HepG2 (cell line): ENCODE results near the gene SAP130. TPM values are rescaled to one million over a fixed set of nuclear protein-coding genes. Genes with fewer than 3 reads are reported as not detected.

Experiments used
- ATAC-seq: fragments of 200-7000 bp; cut with Tn5 transposase; 3 replicates; pipeline ENCODE4 v1.9.1; 2020; ENCODE audit warnings: mild to moderate bottlenecking, moderate library complexity
- BruUV-seq: library from RNA; stranded (reverse); fragments of 400-500 nt; replicated peaks from 2 replicates; lab custom pipeline; 2021; lab: Mats Ljungman, UMichigan
- CTCF ChIA-PET: fragments of 300-600 bp; formaldehyde crosslinking; extraction: SDS; loops from one replicate; lab custom pipeline; 2021; ENCODE audit warnings: low total read pairs, inconsistent platforms, low intra/inter-chr PET ratio; lab: Yijun Ruan, JAX
- POLR2A ChIA-PET: fragments of 350-600 bp; sonication (Branson Sonifier 250); formaldehyde crosslinking; loops from one replicate; lab custom pipeline; 2020; ENCODE audit warnings: antibody characterized with exemption, inconsistent platforms; lab: Yijun Ruan, JAX
- DNase-seq: peaks from one replicate; pipeline ENCODE4 v3.0.0-alpha.2; 2015; ENCODE audit warnings: low spot score
- FAIRE-seq: peaks from 3 replicates; lab custom pipeline; 2011; peaks lifted over from hg19 to GRCh38; lab: Jason Lieb, UNC
- H2AFZ ChIP-seq: one replicate; pipeline ENCODE4 v1.6.1; 2011; ENCODE audit warnings: low read length, inconsistent platforms
- H3K27ac ChIP-seq: fragments of 300-600 bp; 3 replicates; pipeline ENCODE4 v1.8.0; 2011; ENCODE audit warnings: mixed run types, mild to moderate bottlenecking, mixed read lengths, low read length, inconsistent platforms; ENCODE audit not compliant: insufficient read depth; ENCODE audit errors: extremely low read length
- H3K27me3 ChIP-seq, 2 experiments: fragments of 200-600 bp in 1 of 2; 2 replicates in 1 of 2; 3 replicates in 1 of 2; pipeline versions ENCODE4 v1.6.0 to v1.8.0; 2011; ENCODE audit warnings: low read length in 2 of 2, mild to moderate bottlenecking in 2 of 2, moderate library complexity in 2 of 2, inconsistent platforms in 1 of 2; ENCODE audit not compliant: insufficient read depth in 2 of 2, control insufficient read depth in 1 of 2
- H3K36me3 ChIP-seq, 2 experiments: fragments of 200-600 bp in 1 of 2; replicated peaks in 1 of 2; 2 replicates in 1 of 2; 3 replicates in 1 of 2; pipeline versions ENCODE4 v1.5.1 to v1.8.0; 2011; ENCODE audit warnings: low read length in 2 of 2, inconsistent platforms in 1 of 2; ENCODE audit not compliant: insufficient read depth in 2 of 2, control insufficient read depth in 1 of 2
- H3K4me1 ChIP-seq: 2 replicates; pipeline ENCODE4 v1.5.1; 2012; ENCODE audit warnings: low read length, inconsistent platforms; ENCODE audit not compliant: insufficient read depth
- H3K4me2 ChIP-seq: 2 replicates; pipeline ENCODE4 v1.6.0; 2011; ENCODE audit warnings: low read depth, low read length, inconsistent platforms
- H3K4me3 ChIP-seq, 3 experiments: fragments of 200-600 bp in 1 of 3; sonication (generic), shearing (Covaris generic) in 1 of 3; replicated peaks in 1 of 3; 2 replicates each; pipeline ENCODE4 v1.5.1; 2011 to 2016; ENCODE audit warnings: low read length in 3 of 3, inconsistent platforms in 2 of 3, low read depth in 2 of 3, mild to moderate bottlenecking in 2 of 3, control low read depth in 1 of 3, mixed read lengths in 1 of 3; ENCODE audit not compliant: insufficient read depth in 1 of 3
- H3K79me2 ChIP-seq: one replicate; pipeline ENCODE4 v1.6.1; 2011; ENCODE audit warnings: low read length, inconsistent platforms; ENCODE audit not compliant: insufficient read depth
- H3K9ac ChIP-seq: 2 replicates; pipeline ENCODE4 v1.6.0; 2011; ENCODE audit warnings: mild to moderate bottlenecking, low read depth, low read length, inconsistent platforms; ENCODE audit not compliant: insufficient read depth
- H3K9me3 ChIP-seq: 2 replicates; pipeline ENCODE4 v1.5.1; 2012; ENCODE audit warnings: mild to moderate bottlenecking, low read length
- H4K20me1 ChIP-seq: 2 replicates; pipeline ENCODE4 v1.6.0; 2011; ENCODE audit warnings: inconsistent platforms, mild to moderate bottlenecking, low read length, moderate library complexity; ENCODE audit not compliant: insufficient read depth
- CEBPB ChIP-seq: IDR thresholded peaks from 2 replicates; pipeline ENCODE4 v1.6.1; 2011; ENCODE audit warnings: low read depth, low read length, improper control_type of control experiment, borderline replicate concordance
- CENPBD1 ChIP-seq: sonication (generic); formaldehyde crosslinking; IDR thresholded peaks from 2 replicates; pipeline ENCODE4 v1.8.0; 2022; ENCODE audit warnings: missing genetic modification reagents, low read depth, mild to moderate bottlenecking, borderline replicate concordance
- FOXK2 ChIP-seq: fragments of 450-650 bp; IDR thresholded peaks from 2 replicates; pipeline ENCODE4 v1.6.1; 2016
- NFAT5 ChIP-seq: sonication (generic); formaldehyde crosslinking; IDR thresholded peaks from 2 replicates; pipeline ENCODE4 v1.4.0; 2020; ENCODE audit warnings: missing genetic modification reagents
- TP53 ChIP-seq: sonication (generic); formaldehyde crosslinking; conservative IDR thresholded peaks from 2 replicates; pipeline ENCODE4 v1.4.0; 2020; ENCODE audit warnings: missing genetic modification reagents
- ZNF207 ChIP-seq: fragments of 450-650 bp; IDR thresholded peaks from 2 replicates; pipeline ENCODE4 v1.6.1; 2016; ENCODE audit warnings: antibody characterized with exemption, borderline replicate concordance
- WGBS: methylation state at CpG from one replicate; pipeline ENCODE4 v1.1.6; 2017; ENCODE audit warnings: low lambda C conversion rate; 5-methylcytosine and 5-hydroxymethylcytosine counted together
- in situ Hi-C: cut with HindIII; loops from 2 replicates; pipeline ENCODE4 v1.10.0; 2017; ENCODE audit warnings: low pct_unique_long_range_greater_than_20kb; ENCODE audit not compliant: extremely low pct_ligation_motif_present
- intact Hi-C: fragments of 100-400 bp; cut with micrococcal nuclease; formaldehyde crosslinking; loops from one replicate; pipeline ENCODE4 v1.10.0; 2022; ENCODE audit not compliant: unreplicated experiment
- polyA plus RNA-seq, 8 experiments: library from polyadenylated mRNA; depleted of rRNA in 3 of 8; stranded (reverse) in 7 of 8; unstranded in 1 of 8; fragments of >200 nt; fragmentation: Illumina TruSeq in 4 of 8; extraction: Trizol in 4 of 8; gene quantifications; 2 replicates each; pipeline versions ENCODE4 v1.2.1 to v1.2.3, GENCODE V29; 2011 to 2016; ENCODE audit warnings: low read depth in 4 of 8, missing spikeins in 1 of 8, mixed read lengths in 1 of 8; ENCODE audit not compliant: insufficient read depth in 1 of 8
- total RNA-seq, 5 experiments: library from RNA; depleted of rRNA; stranded (reverse); fragments of >200 nt; fragmentation: Illumina TruSeq; extraction: Trizol; gene quantifications; 2 replicates each; pipeline ENCODE4 v1.2.3, GENCODE V29; 2016; ENCODE audit warnings: low read depth in 1 of 5
- TF ChIP-seq, protein P1 (sequence below): sonication (generic); formaldehyde crosslinking; IDR thresholded peaks from 2 replicates; pipeline ENCODE4 v1.5.0; 2020; ENCODE audit warnings: mild to moderate bottlenecking, missing genetic modification reagents, moderate library complexity
- TF ChIP-seq, protein P2 (sequence below): sonication (generic); formaldehyde crosslinking; conservative IDR thresholded peaks from 2 replicates; pipeline ENCODE4 v1.5.0; 2020; ENCODE audit warnings: missing genetic modification reagents
- TF ChIP-seq, protein P3 (sequence below): sonication (generic); formaldehyde crosslinking; IDR thresholded peaks from 2 replicates; pipeline ENCODE4 v1.4.0; 2020; ENCODE audit warnings: missing genetic modification reagents
- TF ChIP-seq, protein P4 (sequence below): sonication (generic); formaldehyde crosslinking; IDR thresholded peaks from 2 replicates; pipeline ENCODE4 v1.4.0; 2020; ENCODE audit warnings: mild to moderate bottlenecking, missing genetic modification reagents

The SAP130 gene
- total and polyA plus RNA-seq, 2 of the 13 experiments (the other 11 are each of a cell fraction or from before 2014, with no cell fraction given), result 11.1 to 18.6 TPM

DNA sequence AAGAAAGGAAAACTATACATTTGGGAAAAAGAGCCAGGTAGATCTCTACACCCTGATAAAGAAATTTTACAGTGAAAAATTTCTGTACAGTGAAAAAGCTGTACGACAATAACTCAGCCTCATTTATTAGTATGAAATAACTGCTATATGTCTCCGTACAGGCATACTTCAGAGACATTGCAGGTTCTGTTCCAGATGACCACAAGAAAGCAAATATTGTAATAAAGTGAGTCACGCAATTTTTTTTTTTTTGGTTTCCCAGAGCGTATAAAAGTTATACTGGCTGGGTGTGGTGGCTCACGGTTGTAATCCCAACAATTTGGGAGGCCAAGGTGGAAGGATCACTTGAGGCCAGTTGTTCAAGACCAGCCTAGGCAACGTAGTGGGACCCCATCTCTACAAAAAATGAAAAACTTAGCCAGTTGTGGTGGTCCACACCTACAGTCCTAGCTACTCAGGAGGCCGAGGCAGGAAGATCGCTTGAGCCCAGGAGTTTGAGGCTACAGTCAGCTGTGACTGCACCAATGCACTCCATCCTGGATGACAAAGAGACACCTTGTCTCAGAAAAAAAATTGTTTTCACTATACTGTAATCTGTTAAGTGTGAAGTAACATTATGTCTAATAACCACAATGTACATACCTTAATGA is 113.9 kb downstream of the SAP130 start (continued):
- TF ChIP-seq CENPBD1, result no peak
- TF ChIP-seq, protein P1, sequence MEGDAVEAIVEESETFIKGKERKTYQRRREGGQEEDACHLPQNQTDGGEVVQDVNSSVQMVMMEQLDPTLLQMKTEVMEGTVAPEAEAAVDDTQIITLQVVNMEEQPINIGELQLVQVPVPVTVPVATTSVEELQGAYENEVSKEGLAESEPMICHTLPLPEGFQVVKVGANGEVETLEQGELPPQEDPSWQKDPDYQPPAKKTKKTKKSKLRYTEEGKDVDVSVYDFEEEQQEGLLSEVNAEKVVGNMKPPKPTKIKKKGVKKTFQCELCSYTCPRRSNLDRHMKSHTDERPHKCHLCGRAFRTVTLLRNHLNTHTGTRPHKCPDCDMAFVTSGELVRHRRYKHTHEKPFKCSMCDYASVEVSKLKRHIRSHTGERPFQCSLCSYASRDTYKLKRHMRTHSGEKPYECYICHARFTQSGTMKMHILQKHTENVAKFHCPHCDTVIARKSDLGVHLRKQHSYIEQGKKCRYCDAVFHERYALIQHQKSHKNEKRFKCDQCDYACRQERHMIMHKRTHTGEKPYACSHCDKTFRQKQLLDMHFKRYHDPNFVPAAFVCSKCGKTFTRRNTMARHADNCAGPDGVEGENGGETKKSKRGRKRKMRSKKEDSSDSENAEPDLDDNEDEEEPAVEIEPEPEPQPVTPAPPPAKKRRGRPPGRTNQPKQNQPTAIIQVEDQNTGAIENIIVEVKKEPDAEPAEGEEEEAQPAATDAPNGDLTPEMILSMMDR (CRISPR knock-in tag), result no peak
- TF ChIP-seq, all 625 proteins: peak for 0

DNA sequence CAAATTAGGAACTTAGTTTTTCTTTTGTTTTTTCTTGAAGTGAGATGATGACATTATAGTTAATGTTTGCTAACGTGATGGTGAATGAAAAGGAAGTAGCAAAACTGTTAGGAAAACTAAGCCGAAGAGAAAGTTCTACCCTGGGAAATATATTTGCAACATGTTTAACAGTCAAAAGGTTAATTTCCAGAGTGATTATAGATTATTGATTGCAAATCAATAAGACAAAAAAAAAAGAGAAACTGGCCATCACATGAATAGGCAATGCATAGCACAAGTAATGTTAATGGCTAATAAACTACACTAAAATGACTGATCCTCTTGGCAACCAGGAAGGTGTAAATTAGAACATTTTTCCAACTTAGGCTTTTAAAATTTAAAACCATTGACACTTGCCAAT is 116.1 kb downstream of the SAP130 start:
- Histone ChIP-seq H3K4me2 (no peak overlapping the region), H3K79me2 (no peaks in the 10 kb centered on the region), H3K27me3 (peaks cover 0 to under 1% of the 10 kb centered on the region in 2 experiments; a peak in 1 of 5 replicates), H3K9ac (no peak overlapping the region), H3K9me3 (no peaks in the 10 kb centered on the region), H3K36me3 (no peaks in the 10 kb centered on the region), H3K27ac (no peak overlapping the region), H3K4me1 (peaks cover 11% of the 10 kb centered on the region; the same call in 1 of the 2 replicates), H2AFZ (no peak overlapping the region), H3K4me3 (no peak overlapping the region), H4K20me1 (no peaks in the 10 kb centered on the region)
- no peak for ATAC-seq
- no TSS peak for BruUV-seq
- FAIRE-seq, result no peak
- TF ChIP-seq, protein P2, sequence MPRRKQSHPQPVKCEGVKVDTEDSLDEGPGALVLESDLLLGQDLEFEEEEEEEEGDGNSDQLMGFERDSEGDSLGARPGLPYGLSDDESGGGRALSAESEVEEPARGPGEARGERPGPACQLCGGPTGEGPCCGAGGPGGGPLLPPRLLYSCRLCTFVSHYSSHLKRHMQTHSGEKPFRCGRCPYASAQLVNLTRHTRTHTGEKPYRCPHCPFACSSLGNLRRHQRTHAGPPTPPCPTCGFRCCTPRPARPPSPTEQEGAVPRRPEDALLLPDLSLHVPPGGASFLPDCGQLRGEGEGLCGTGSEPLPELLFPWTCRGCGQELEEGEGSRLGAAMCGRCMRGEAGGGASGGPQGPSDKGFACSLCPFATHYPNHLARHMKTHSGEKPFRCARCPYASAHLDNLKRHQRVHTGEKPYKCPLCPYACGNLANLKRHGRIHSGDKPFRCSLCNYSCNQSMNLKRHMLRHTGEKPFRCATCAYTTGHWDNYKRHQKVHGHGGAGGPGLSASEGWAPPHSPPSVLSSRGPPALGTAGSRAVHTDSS (CRISPR knock-in tag), result no peak
- TF ChIP-seq TP53 (CRISPR knock-in tag) (no peak), CEBPB (no peak), FOXK2 (no peak), NFAT5 (CRISPR knock-in tag) (no peak), ZNF207 (no peak)
- TF ChIP-seq, protein P3, sequence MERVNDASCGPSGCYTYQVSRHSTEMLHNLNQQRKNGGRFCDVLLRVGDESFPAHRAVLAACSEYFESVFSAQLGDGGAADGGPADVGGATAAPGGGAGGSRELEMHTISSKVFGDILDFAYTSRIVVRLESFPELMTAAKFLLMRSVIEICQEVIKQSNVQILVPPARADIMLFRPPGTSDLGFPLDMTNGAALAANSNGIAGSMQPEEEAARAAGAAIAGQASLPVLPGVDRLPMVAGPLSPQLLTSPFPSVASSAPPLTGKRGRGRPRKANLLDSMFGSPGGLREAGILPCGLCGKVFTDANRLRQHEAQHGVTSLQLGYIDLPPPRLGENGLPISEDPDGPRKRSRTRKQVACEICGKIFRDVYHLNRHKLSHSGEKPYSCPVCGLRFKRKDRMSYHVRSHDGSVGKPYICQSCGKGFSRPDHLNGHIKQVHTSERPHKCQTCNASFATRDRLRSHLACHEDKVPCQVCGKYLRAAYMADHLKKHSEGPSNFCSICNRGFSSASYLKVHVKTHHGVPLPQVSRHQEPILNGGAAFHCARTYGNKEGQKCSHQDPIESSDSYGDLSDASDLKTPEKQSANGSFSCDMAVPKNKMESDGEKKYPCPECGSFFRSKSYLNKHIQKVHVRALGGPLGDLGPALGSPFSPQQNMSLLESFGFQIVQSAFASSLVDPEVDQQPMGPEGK (CRISPR knock-in tag), result no peak
- TF ChIP-seq, protein P4, sequence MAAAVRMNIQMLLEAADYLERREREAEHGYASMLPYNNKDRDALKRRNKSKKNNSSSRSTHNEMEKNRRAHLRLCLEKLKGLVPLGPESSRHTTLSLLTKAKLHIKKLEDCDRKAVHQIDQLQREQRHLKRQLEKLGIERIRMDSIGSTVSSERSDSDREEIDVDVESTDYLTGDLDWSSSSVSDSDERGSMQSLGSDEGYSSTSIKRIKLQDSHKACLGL (CRISPR knock-in tag), result no peak
- CTCF ChIA-PET, result no interaction called here
- intact Hi-C loops, result no loop called here
- POLR2A ChIA-PET, result no interaction called here
- in situ Hi-C loops, result no loop called here
- no peak for DNase-seq
- 29% methylated on average over 2 of the region's 2 CpGs for WGBS
